ENCODE results near the gene ATRN.

DNA sequence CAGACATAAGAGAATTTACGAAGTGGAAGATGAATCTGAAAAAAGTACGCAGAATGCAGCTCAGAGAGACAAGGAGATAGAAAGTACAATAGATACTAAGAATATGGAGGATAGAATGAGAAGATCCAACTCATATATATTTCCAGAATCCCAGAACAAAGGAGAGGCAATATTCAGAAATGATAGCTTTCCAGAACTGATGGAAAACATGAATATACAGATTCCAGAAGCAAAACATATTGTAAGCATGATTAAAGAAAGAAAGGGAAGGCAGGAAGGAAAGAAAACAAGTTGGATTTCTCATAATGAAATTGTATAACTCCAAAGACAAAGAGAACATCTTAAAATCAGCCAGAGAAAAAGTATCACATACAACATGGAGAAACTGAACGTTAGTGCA is 169.4 kb downstream of the ATRN start:
- TF ChIP-seq, protein P1, sequence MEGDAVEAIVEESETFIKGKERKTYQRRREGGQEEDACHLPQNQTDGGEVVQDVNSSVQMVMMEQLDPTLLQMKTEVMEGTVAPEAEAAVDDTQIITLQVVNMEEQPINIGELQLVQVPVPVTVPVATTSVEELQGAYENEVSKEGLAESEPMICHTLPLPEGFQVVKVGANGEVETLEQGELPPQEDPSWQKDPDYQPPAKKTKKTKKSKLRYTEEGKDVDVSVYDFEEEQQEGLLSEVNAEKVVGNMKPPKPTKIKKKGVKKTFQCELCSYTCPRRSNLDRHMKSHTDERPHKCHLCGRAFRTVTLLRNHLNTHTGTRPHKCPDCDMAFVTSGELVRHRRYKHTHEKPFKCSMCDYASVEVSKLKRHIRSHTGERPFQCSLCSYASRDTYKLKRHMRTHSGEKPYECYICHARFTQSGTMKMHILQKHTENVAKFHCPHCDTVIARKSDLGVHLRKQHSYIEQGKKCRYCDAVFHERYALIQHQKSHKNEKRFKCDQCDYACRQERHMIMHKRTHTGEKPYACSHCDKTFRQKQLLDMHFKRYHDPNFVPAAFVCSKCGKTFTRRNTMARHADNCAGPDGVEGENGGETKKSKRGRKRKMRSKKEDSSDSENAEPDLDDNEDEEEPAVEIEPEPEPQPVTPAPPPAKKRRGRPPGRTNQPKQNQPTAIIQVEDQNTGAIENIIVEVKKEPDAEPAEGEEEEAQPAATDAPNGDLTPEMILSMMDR (IDR thresholded peaks at IDR 0.05): no peak
- TF ChIP-seq POLR2A (IDR thresholded peaks at IDR 0.05) (no peak), EP300 (IDR thresholded peaks at IDR 0.05) (no peak)

All from tibial nerve (tissue), 4 donors.